Measurements from ENCODE around the gene DHFR.

The DHFR gene

GRCh38 chr5:80656425-80656824, 1.6 kb upstream of the DHFR start:
- peaks cover 19% of the 10 kb centered on the region for H3K79me1 ChIP-seq (replicated peaks; ENCODE audit: low read length, poor library complexity, severe bottlenecking)

GRCh38 chr5:80655231-80655774, 520 bp upstream of the DHFR start:
- H2BK120ac ChIP-seq (ENCODE audit: low read depth, low read length) = no peak overlapping the region
- H3K4me2 ChIP-seq (ENCODE audit: low read length, poor library complexity, severe bottlenecking) = peak overlapping the region; percentile 86
- H3K23ac ChIP-seq (ENCODE audit: low read length in 2 of 2) = no peak overlapping the region
- peak overlapping the region; percentile 91 for H3K9ac ChIP-seq (ENCODE audit: low read length)
- peaks cover 3 to 31% of the 10 kb centered on the region in 2 experiments for H3K36me3 ChIP-seq (ENCODE audit: control insufficient read depth in 1 of 2, insufficient read depth in 2 of 2, low read depth in 1 of 2, low read length in 2 of 2)
- no peak overlapping the region for H3K4ac ChIP-seq (ENCODE audit: low read depth in 1 of 2, low read length in 2 of 2)
- no peak overlapping the region for H4K91ac ChIP-seq (ENCODE audit: low read length)
- no peak overlapping the region for H2AFZ ChIP-seq (ENCODE audit: low read depth, low read length)
- no peaks in the 10 kb centered on the region for H3K27me3 ChIP-seq (ENCODE audit: control insufficient read depth in 1 of 2, insufficient read depth in 1 of 2, low read length in 2 of 2)
- H3K18ac ChIP-seq (ENCODE audit: low read depth in 1 of 2, low read length in 2 of 2) = no peak overlapping the region
- WGBS = 8% methylated on average over 5 of the region's 7 CpGs
- H3K79me1 ChIP-seq (replicated peaks; ENCODE audit: low read length, poor library complexity, severe bottlenecking) = peaks cover 17% of the 10 kb centered on the region
- no peak overlapping the region for H2BK5ac ChIP-seq (ENCODE audit: low read depth, low read length, poor library complexity, severe bottlenecking)
- no peak overlapping the region for H2AK5ac ChIP-seq (ENCODE audit: low read length, severe bottlenecking)
- peaks cover 4% of the 10 kb centered on the region for H3K4me1 ChIP-seq (ENCODE audit: control insufficient read depth, insufficient read depth, low read depth, low read length)
- H2BK15ac ChIP-seq (ENCODE audit: low read depth, poor library complexity, severe bottlenecking) = no peak overlapping the region
- H3K27ac ChIP-seq (ENCODE audit: low read length, poor library complexity, severe bottlenecking) = peak overlapping the region; percentile 38
- H3K9me3 ChIP-seq (ENCODE audit: control insufficient read depth, low read length) = no peaks in the 10 kb centered on the region
- H4K8ac ChIP-seq (ENCODE audit: low read length) = no peak overlapping the region
- DNase-seq = peak; percentile 44
- H2BK12ac ChIP-seq (ENCODE audit: low read length in 2 of 2) = no peak overlapping the region
- H3K4me3 ChIP-seq (ENCODE audit: insufficient read depth in 1 of 2, low read depth in 1 of 2, low read length in 2 of 2) = peak overlapping the region; percentile 44 to 90
- H3K14ac ChIP-seq (ENCODE audit: low read length in 2 of 2) = no peak overlapping the region

More at GRCh38 chr5:80656425-80656824, 1.6 kb upstream of the DHFR start:
- Histone ChIP-seq H3K4ac (ENCODE audit: low read depth in 1 of 2, low read length in 2 of 2) (no peak overlapping the region), H3K23ac (ENCODE audit: low read length in 2 of 2) (no peak overlapping the region), H2BK5ac (ENCODE audit: low read depth, low read length, poor library complexity, severe bottlenecking) (no peak overlapping the region), H3K9me3 (ENCODE audit: control insufficient read depth, low read length) (no peaks in the 10 kb centered on the region), H2BK120ac (ENCODE audit: low read depth, low read length) (no peak overlapping the region), H3K9ac (ENCODE audit: low read length) (peak overlapping the region; percentile 91), H3K36me3 (ENCODE audit: control insufficient read depth in 1 of 2, insufficient read depth in 2 of 2, low read depth in 1 of 2, low read length in 2 of 2) (peaks cover 6 to 38% of the 10 kb centered on the region in 2 experiments), H2AK5ac (ENCODE audit: low read length, severe bottlenecking) (no peak overlapping the region), H3K27ac (ENCODE audit: low read length, poor library complexity, severe bottlenecking) (no peak overlapping the region), H3K4me2 (ENCODE audit: low read length, poor library complexity, severe bottlenecking) (no peak overlapping the region), H2AFZ (ENCODE audit: low read depth, low read length) (no peak overlapping the region), H2BK12ac (ENCODE audit: low read length in 2 of 2) (no peak overlapping the region), H3K4me3 (ENCODE audit: insufficient read depth in 1 of 2, low read depth in 1 of 2, low read length in 2 of 2) (peak overlapping the region in 1 of 2 experiments; percentile 90), H3K27me3 (ENCODE audit: control insufficient read depth in 1 of 2, insufficient read depth in 1 of 2, low read length in 2 of 2) (no peaks in the 10 kb centered on the region), H3K18ac (ENCODE audit: low read depth in 1 of 2, low read length in 2 of 2) (no peak overlapping the region), H3K14ac (ENCODE audit: low read length in 2 of 2) (no peak overlapping the region), H2BK15ac (ENCODE audit: low read depth, poor library complexity, severe bottlenecking) (no peak overlapping the region), H3K4me1 (ENCODE audit: control insufficient read depth, insufficient read depth, low read depth, low read length) (peaks cover 4% of the 10 kb centered on the region), H4K91ac (ENCODE audit: low read length) (no peak overlapping the region), H4K8ac (ENCODE audit: low read length) (no peak overlapping the region)
- WGBS = 33% methylated on average over 1 of the region's 1 CpG
- DNase-seq = peak; percentile 21

GRCh38 chr5:80654054-80654390, 761 bp downstream of the DHFR start:
- Histone ChIP-seq H2AK5ac (ENCODE audit: low read length, severe bottlenecking) (no peak overlapping the region), H3K36me3 (ENCODE audit: control insufficient read depth in 1 of 2, insufficient read depth in 2 of 2, low read depth in 1 of 2, low read length in 2 of 2) (peaks cover 3 to 25% of the 10 kb centered on the region in 2 experiments), H4K8ac (ENCODE audit: low read length) (peak overlapping the region; percentile 37), H4K91ac (ENCODE audit: low read length) (no peak overlapping the region), H3K4me2 (ENCODE audit: low read length, poor library complexity, severe bottlenecking) (peak overlapping the region; percentile 98), H3K9me3 (ENCODE audit: control insufficient read depth, low read length) (no peaks in the 10 kb centered on the region), H3K4me1 (ENCODE audit: control insufficient read depth, insufficient read depth, low read depth, low read length) (peaks cover 4% of the 10 kb centered on the region), H3K27ac (ENCODE audit: low read length, poor library complexity, severe bottlenecking) (no peak overlapping the region), H2BK12ac (ENCODE audit: low read length in 2 of 2) (no peak overlapping the region), H3K23ac (ENCODE audit: low read length in 2 of 2) (peak overlapping the region in 1 of 2 experiments; percentile 98), H3K14ac (ENCODE audit: low read length in 2 of 2) (peak overlapping the region in 1 of 2 experiments; percentile 65), H3K27me3 (ENCODE audit: control insufficient read depth in 1 of 2, insufficient read depth in 1 of 2, low read length in 2 of 2) (no peaks in the 10 kb centered on the region), H3K4ac (ENCODE audit: low read depth in 1 of 2, low read length in 2 of 2) (no peak overlapping the region), H3K79me1 (replicated peaks; ENCODE audit: low read length, poor library complexity, severe bottlenecking) (peaks cover 15% of the 10 kb centered on the region), H2BK120ac (ENCODE audit: low read depth, low read length) (no peak overlapping the region), H3K4me3 (ENCODE audit: insufficient read depth in 1 of 2, low read depth in 1 of 2, low read length in 2 of 2) (peak overlapping the region; percentile 77 to 90), H3K18ac (ENCODE audit: low read depth in 1 of 2, low read length in 2 of 2) (no peak overlapping the region), H2AFZ (ENCODE audit: low read depth, low read length) (no peak overlapping the region), H3K9ac (ENCODE audit: low read length) (peak overlapping the region; percentile 85), H2BK15ac (ENCODE audit: low read depth, poor library complexity, severe bottlenecking) (no peak overlapping the region), H2BK5ac (ENCODE audit: low read depth, low read length, poor library complexity, severe bottlenecking) (no peak overlapping the region)
- DNase-seq = no peak
- 0% methylated on average over 22 of the region's 24 CpGs for WGBS

- WGBS = 48% methylated on average over 6 of the region's 8 CpGs
- no peak for DNase-seq
These were observed 1.3 kb downstream of the DHFR start for GRCh38 chr5:80653502-80653901.

More at GRCh38 chr5:80653502-80653901, 1.3 kb downstream of the DHFR start:
- Histone ChIP-seq H3K79me1 (replicated peaks; ENCODE audit: low read length, poor library complexity, severe bottlenecking) (peaks cover 15% of the 10 kb centered on the region), H3K4me2 (ENCODE audit: low read length, poor library complexity, severe bottlenecking) (no peak overlapping the region), H3K4ac (ENCODE audit: low read depth in 1 of 2, low read length in 2 of 2) (no peak overlapping the region), H2BK5ac (ENCODE audit: low read depth, low read length, poor library complexity, severe bottlenecking) (no peak overlapping the region), H3K14ac (ENCODE audit: low read length in 2 of 2) (no peak overlapping the region), H4K91ac (ENCODE audit: low read length) (no peak overlapping the region), H2BK12ac (ENCODE audit: low read length in 2 of 2) (no peak overlapping the region), H2AFZ (ENCODE audit: low read depth, low read length) (no peak overlapping the region), H3K18ac (ENCODE audit: low read depth in 1 of 2, low read length in 2 of 2) (no peak overlapping the region), H3K23ac (ENCODE audit: low read length in 2 of 2) (no peak overlapping the region), H4K8ac (ENCODE audit: low read length) (no peak overlapping the region), H3K9ac (ENCODE audit: low read length) (peak overlapping the region; percentile 85), H3K4me3 (ENCODE audit: insufficient read depth in 1 of 2, low read depth in 1 of 2, low read length in 2 of 2) (peak overlapping the region in 1 of 2 experiments; percentile 90), H3K27me3 (ENCODE audit: control insufficient read depth in 1 of 2, insufficient read depth in 1 of 2, low read length in 2 of 2) (no peaks in the 10 kb centered on the region), H2BK120ac (ENCODE audit: low read depth, low read length) (no peak overlapping the region), H3K27ac (ENCODE audit: low read length, poor library complexity, severe bottlenecking) (no peak overlapping the region), H2AK5ac (ENCODE audit: low read length, severe bottlenecking) (no peak overlapping the region), H2BK15ac (ENCODE audit: low read depth, poor library complexity, severe bottlenecking) (no peak overlapping the region), H3K36me3 (ENCODE audit: control insufficient read depth in 1 of 2, insufficient read depth in 2 of 2, low read depth in 1 of 2, low read length in 2 of 2) (peaks cover 3 to 28% of the 10 kb centered on the region in 2 experiments), H3K9me3 (ENCODE audit: control insufficient read depth, low read length) (no peaks in the 10 kb centered on the region), H3K4me1 (ENCODE audit: control insufficient read depth, insufficient read depth, low read depth, low read length) (peaks cover 4% of the 10 kb centered on the region)

All from mesenchymal stem cell (in vitro differentiated cells and primary cell).